ENCODE measurements around the gene MRPL55. TPM values are rescaled to one million over a fixed set of nuclear protein-coding genes. Genes with fewer than 3 reads are reported as not detected.

Gene MRPL55
- total RNA-seq, 3 donors from 2014 or later (not counting 1 experiment from before 2014, with no cell fraction given) = 50.0 to 70.6 (median 64.1) TPM

DNA sequence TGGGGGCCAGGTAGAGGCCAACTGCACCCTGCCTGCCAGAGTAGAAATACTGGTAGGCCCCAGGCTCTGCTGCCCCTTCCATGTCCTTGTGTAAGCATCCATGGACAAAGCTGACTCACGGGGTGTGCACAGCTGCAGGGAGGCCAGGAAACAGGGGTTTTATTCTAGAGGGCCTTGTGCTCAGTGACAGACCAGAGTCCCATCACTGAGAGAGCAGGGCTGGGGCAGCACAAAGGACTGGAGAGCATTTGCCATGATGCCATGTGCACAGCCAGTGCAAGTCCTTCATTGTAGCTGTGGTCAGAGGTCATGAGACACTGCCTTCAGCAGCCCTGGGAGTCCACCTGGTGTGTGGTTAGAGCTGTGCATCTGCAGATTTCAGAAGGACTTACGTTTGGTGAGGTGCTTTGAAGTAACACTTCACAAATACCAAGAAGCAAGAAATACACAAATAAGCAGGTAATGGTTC, 18.5 kb downstream of the MRPL55 start:
- DNase-seq (no peak), ATAC-seq (peak in 1 of 3 donors; percentile 9)
- Mint-ChIP-seq H3K4me3 (peak overlapping the region; percentile 49), H3K9me3 (peaks cover 3 to 8% of the 10 kb centered on the region in 2 donors), H3K27ac (peak overlapping the region; percentile 92 to 94), H3K27me3 (ENCODE audit: low read depth in 2 of 2) (no peaks in the 10 kb centered on the region), H3K36me3 (peaks cover 7% of the 10 kb centered on the region), H3K4me1 (peaks cover 83 to 84% of the 10 kb centered on the region in 2 donors)
- TF ChIP-seq, protein P1, sequence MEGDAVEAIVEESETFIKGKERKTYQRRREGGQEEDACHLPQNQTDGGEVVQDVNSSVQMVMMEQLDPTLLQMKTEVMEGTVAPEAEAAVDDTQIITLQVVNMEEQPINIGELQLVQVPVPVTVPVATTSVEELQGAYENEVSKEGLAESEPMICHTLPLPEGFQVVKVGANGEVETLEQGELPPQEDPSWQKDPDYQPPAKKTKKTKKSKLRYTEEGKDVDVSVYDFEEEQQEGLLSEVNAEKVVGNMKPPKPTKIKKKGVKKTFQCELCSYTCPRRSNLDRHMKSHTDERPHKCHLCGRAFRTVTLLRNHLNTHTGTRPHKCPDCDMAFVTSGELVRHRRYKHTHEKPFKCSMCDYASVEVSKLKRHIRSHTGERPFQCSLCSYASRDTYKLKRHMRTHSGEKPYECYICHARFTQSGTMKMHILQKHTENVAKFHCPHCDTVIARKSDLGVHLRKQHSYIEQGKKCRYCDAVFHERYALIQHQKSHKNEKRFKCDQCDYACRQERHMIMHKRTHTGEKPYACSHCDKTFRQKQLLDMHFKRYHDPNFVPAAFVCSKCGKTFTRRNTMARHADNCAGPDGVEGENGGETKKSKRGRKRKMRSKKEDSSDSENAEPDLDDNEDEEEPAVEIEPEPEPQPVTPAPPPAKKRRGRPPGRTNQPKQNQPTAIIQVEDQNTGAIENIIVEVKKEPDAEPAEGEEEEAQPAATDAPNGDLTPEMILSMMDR (IDR thresholded peaks at IDR 0.05) = no peak
- H3K4me3 ChIP-seq (ENCODE audit: low read length) = no peak overlapping the region
- 18% methylated on average over 1 of the region's 2 CpGs for WGBS (ENCODE audit: insufficient coverage)
- no peaks in the 10 kb centered on the region for H3K27me3 ChIP-seq (ENCODE audit: control insufficient read depth, insufficient read depth, low read length)
- H3K9me3 ChIP-seq (ENCODE audit: control insufficient read depth, insufficient read depth, low read length) = peaks cover 13% of the 10 kb centered on the region
- peaks cover 9% of the 10 kb centered on the region for H3K36me3 ChIP-seq (ENCODE audit: control insufficient read depth, insufficient read depth, low read length)
- H3K27ac ChIP-seq (ENCODE audit: low read length) = peak overlapping the region; percentile 58
- intact Hi-C loops (cut with micrococcal nuclease) = no loop called here
- peaks cover 82% of the 10 kb centered on the region for H3K4me1 ChIP-seq (ENCODE audit: control insufficient read depth, insufficient read depth, low read length)

DNA sequence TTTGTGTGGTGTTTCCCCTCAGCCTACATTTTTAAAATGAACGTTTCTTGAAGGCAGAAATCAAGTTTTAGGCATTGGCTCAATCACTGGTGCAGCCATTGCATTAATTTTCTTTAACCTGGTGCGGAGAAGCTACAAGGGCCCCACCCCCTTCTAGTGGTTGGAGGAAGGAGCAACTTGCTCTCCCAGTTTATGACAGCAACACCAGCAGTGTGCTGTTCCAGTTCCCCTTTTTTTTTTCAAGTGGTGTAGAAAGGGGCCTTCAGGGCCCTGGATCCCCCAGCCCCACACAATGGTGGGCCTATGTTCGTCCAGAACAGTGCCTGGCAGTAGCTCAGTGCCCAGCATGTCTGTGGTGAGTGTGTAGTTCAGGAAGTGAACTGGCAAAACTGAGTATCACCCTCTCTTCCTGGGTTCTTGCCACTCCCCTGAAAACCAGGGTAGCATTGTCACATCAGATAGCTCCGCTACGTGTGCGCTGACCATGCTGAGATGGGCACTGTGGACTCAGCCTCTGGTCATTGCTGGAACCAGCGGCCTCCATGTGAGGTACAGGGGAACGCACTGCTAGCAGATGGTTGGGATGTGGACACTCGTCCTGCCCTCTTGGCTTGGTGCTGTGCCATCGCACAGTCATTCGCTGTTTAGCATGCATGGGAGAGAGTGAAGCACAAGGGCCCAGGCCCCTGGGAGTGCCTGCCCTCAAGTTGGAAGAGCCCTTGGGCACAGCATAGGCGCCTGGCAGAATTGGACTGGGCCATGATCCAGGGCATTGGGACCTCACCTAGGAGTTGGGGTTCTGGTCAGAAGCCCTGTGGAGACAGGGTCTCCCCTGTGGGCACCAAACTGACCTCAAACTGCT, 19.3 kb downstream of the MRPL55 start:
- no peak overlapping the region for H3K4me3 ChIP-seq (ENCODE audit: low read length)
- ATAC-seq = peak; percentile 30 to 73 (median 45)
- H3K27ac ChIP-seq (ENCODE audit: low read length) = peak overlapping the region; percentile 58
- WGBS (ENCODE audit: insufficient coverage) = 57% methylated on average over 11 of the region's 12 CpGs
- no peaks in the 10 kb centered on the region for H3K27me3 ChIP-seq (ENCODE audit: control insufficient read depth, insufficient read depth, low read length)
- H3K4me1 ChIP-seq (ENCODE audit: control insufficient read depth, insufficient read depth, low read length) = peaks cover 86% of the 10 kb centered on the region
- no peaks in the 10 kb centered on the region for H3K27me3 Mint-ChIP-seq (ENCODE audit: low read depth in 2 of 2)
- intact Hi-C loops (cut with micrococcal nuclease) = no loop called here
- H3K36me3 ChIP-seq (ENCODE audit: control insufficient read depth, insufficient read depth, low read length) = peaks cover 9% of the 10 kb centered on the region
- H3K9me3 ChIP-seq (ENCODE audit: control insufficient read depth, insufficient read depth, low read length) = peaks cover 8% of the 10 kb centered on the region
- peaks cover 2% of the 10 kb centered on the region for H3K36me3 Mint-ChIP-seq
- peaks cover 83 to 84% of the 10 kb centered on the region in 2 donors for H3K4me1 Mint-ChIP-seq
- DNase-seq = no peak
- peak overlapping the region; percentile 92 to 94 for H3K27ac Mint-ChIP-seq
- H3K9me3 Mint-ChIP-seq = no peaks in the 10 kb centered on the region
- H3K4me3 Mint-ChIP-seq = peak overlapping the region; percentile 81
- TF ChIP-seq, protein P1 (IDR thresholded peaks at IDR 0.05) = no peak

DNA sequence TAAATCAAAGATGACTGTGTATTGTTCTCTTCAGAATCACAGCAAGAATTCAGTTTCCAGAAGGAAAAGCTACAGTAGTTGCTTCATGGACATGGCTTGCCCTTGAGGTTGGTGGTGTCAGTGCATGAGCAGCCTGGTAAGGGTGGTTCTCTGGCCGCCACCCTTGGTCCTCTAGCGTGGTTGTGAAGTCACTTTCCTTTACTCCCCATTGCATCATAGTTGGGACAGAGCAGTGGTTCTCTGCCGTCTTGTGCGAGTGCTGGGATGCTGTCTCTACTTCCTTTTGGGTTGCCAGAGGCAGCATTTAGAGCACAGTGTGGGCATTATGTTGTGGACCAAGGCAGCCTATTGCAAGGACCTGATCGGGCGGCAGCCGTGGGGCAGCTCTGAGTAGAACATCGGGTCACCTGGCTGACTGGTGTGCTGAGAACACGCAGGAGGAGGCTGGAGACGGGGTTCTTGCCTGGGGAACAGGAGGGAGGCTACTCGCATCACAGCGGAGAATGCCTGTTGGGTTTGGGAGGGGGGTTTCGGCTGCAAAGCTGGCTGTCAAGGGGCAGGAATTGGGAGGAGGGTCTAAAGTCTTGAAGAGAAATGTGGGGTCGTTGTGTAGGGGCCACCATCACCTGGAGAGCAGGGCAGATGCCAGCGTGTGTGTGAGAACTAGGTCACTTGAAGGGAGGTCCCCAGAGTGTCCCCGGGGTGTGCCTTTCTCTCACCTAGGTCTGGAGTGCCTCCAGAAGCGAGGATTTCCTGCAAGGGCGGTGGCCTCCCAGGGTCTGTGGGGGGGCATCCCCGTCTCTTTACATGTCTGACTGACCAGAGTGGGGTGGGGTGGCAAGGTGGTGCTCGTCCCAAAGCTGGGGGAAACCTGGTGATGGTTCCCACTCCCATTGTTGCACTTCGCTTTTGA, 20.3 kb downstream of the MRPL55 start:
- H3K36me3 ChIP-seq (ENCODE audit: control insufficient read depth, insufficient read depth, low read length) = peaks cover 5% of the 10 kb centered on the region
- 61% methylated on average over 21 of the region's 21 CpGs for WGBS (ENCODE audit: insufficient coverage)
- peaks cover 84 to 87% of the 10 kb centered on the region in 2 donors for H3K4me1 Mint-ChIP-seq

More for the DNA sequence above, 20.3 kb downstream of the MRPL55 start:
- H3K4me3 ChIP-seq (ENCODE audit: low read length) = no peak overlapping the region
- peaks cover 93% of the 10 kb centered on the region for H3K4me1 ChIP-seq (ENCODE audit: control insufficient read depth, insufficient read depth, low read length)
- H3K9me3 Mint-ChIP-seq = no peaks in the 10 kb centered on the region
- H3K9me3 ChIP-seq (ENCODE audit: control insufficient read depth, insufficient read depth, low read length) = no peaks in the 10 kb centered on the region
- ATAC-seq (peak; percentile 23 to 30 (median 27)), DNase-seq (peak in 1 of 2 donors; percentile 20)
- H3K4me3 Mint-ChIP-seq = peak overlapping the region; percentile 81
- peak overlapping the region; percentile 92 to 94 for H3K27ac Mint-ChIP-seq
- peak overlapping the region; percentile 58 for H3K27ac ChIP-seq (ENCODE audit: low read length)
- H3K27me3 Mint-ChIP-seq (ENCODE audit: low read depth in 2 of 2) = no peaks in the 10 kb centered on the region
- no peaks in the 10 kb centered on the region for H3K27me3 ChIP-seq (ENCODE audit: control insufficient read depth, insufficient read depth, low read length)
- TF ChIP-seq, protein P1 (IDR thresholded peaks at IDR 0.05) = no peak
- intact Hi-C loops (cut with micrococcal nuclease) = no loop called here
- H3K36me3 Mint-ChIP-seq = no peaks in the 10 kb centered on the region

Measured in natural killer cell (primary cell).